GM18870 (cell line): ENCODE results near the gene PPARG.
A peak's percentile ranks its signal among the peaks of the same experiment; 100 is the strongest.
"Not testable (repeated sequence)": the region's sequence is repeated elsewhere in the genome, so short reads cannot be mapped to it uniquely, and the experiment has no call there.

Source experiments
- ATAC-seq: cut with Tn5 transposase; IDR thresholded peaks from one replicate; pipeline ENCODE4 v1.9.1; 2021; ENCODE audit warnings: moderate library complexity; ENCODE audit not compliant: unreplicated experiment

Gene PPARG

DNA sequence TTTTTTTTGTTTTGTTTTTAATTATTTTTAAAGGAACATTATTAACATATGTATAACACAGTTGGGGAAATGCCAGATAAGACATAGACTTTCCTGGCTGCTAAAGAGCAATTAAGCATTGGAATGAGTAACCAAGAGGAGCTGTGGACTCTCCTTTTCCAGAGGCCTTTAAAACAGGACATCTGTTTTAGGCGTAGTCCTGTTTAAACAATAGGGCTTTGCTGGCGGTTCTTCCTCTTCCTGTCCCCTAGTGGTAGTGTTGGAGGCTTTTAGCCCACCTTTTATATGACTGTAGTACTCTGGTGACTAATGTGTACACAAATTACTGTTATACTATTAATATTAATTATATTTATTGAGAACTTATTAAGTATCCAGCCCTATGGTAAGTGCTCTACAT, 81.9 kb downstream of the PPARG start:
- ATAC-seq: no peak

GRCh38 chr3:12371525-12372140, 82.8 kb downstream of the PPARG start:
- no peak for ATAC-seq

GRCh38 chr3:12372741-12373280, 83.9 kb downstream of the PPARG start:
- no peak for ATAC-seq

GRCh38 chr3:12375572-12375971, 86.7 kb downstream of the PPARG start:
- no peak for ATAC-seq

DNA sequence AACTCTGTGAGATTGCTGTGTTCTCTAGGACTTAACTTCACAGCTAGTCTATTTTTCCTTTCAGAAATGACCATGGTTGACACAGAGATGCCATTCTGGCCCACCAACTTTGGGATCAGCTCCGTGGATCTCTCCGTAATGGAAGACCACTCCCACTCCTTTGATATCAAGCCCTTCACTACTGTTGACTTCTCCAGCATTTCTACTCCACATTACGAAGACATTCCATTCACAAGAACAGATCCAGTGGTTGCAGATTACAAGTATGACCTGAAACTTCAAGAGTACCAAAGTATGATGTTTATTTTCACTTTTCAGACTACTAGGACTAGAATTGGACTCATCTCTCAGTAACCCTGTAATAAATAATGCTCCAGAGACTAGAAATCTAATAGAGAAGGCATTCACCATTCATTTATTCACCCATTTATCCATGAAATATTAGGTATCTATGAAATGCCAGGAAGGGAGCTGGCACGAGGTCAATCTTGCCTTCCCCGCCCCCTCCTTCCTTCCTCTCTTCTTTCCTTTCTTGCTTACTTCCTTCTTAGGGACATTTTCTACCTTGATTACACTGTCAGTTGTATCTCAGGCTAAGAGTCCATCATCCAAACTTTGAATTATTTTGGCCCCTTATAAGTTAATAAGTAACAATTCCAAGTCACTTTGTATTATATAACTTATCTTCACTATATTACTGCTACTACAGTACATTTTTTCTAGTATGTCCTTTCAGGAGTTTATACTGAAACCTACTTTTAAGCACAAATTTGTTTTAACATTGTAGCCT, 91.0 kb downstream of the PPARG start:
- ATAC-seq: no peak

DNA sequence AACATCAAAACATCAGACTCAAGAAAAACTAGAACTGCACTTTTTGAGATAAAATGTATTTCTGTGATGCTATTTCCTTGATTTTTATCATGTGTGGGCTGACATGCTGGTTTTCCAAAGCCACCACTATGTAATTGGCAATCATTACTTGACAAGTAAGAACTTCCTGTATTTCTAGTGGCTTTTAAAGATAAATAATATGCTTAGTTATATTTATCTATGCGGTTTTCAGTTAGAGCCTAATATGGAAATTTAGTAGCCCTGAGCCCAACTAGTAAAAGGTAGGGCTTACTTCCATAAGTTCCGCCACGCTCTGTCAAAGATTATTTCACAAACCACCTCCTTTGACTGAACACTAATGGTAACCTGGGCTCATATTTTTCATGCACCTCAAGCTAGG, 91.6 kb downstream of the PPARG start:
- no peak for ATAC-seq

DNA sequence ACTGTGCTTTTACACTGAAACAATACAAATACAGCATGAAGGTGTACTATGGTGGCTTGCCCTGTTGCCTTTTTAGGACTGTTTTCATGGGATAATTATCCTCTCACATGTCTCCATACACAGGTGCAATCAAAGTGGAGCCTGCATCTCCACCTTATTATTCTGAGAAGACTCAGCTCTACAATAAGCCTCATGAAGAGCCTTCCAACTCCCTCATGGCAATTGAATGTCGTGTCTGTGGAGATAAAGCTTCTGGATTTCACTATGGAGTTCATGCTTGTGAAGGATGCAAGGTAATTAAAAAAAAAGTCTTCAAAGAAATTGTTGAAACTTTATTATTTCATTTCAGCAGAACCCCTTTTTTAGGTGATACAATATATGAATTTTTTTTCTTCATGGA, 92.3 kb downstream of the PPARG start:
- ATAC-seq: no peak

GRCh38 chr3:12383218-12383617, 94.3 kb downstream of the PPARG start:
- no peak for ATAC-seq

GRCh38 chr3:12384451-12385233, 95.8 kb downstream of the PPARG start:
- no peak for ATAC-seq

DNA sequence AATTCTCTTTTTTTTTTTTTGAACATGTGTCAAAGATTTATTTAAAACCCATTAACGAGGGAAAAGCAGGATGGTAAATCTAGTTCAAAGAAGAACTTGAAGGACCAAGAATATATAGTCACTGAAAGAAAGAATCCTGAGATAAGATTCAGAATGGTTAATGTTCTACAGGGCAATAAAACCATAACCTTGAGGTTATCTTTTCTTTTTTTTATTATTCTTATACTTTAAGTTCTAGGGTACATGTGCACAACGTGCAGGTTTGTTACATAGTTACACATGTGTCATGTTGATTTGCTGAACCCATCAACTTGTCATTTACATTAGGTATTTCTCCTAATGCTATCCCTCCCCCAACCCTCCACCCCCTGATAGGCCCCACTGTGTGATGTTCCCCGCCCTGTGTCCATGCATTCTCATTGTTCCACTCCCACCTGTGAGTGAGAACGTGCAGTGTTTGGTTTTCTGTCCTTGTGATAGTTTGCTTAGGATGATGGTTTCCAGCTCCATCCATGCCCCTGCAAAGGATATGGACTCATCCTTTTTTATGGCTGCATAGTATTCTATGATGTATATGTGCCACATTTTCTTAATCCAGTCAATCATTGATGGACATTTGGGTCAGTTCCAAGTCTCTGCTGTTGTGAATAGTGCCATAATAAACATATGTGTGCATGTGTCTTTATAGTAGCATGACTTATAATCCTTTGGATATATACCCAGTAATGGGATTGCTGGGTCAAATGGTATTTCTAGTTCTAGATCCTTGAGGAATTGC, 97.8 kb downstream of the PPARG start:
- ATAC-seq: not testable (repeated sequence)

DNA sequence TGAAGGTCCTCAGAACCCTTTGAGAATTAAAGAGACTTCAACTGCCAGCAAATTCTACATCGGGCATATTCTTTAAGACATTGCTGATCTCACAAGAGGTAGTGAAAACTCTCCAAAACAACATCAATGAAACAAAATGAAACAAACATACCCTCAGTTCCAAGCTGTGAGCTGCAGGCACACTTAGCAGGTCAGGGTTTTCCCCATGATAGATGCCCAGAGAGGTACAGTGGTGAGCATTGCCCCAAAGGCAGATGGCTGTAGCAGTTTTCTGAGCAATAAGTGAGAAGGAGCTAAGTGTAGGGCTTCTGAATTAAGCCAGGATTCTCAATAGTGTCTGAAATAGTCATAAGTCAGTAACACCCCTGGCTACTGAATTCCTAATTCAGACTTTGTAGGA, 99.3 kb downstream of the PPARG start:
- no peak for ATAC-seq

GRCh38 chr3:12392101-12392878, 103.4 kb downstream of the PPARG start:
- no peak for ATAC-seq

GRCh38 chr3:12393894-12394293, 105.0 kb downstream of the PPARG start:
- no peak for ATAC-seq

GRCh38 chr3:12394569-12395271, 105.8 kb downstream of the PPARG start:
- ATAC-seq: peak; percentile 12

DNA sequence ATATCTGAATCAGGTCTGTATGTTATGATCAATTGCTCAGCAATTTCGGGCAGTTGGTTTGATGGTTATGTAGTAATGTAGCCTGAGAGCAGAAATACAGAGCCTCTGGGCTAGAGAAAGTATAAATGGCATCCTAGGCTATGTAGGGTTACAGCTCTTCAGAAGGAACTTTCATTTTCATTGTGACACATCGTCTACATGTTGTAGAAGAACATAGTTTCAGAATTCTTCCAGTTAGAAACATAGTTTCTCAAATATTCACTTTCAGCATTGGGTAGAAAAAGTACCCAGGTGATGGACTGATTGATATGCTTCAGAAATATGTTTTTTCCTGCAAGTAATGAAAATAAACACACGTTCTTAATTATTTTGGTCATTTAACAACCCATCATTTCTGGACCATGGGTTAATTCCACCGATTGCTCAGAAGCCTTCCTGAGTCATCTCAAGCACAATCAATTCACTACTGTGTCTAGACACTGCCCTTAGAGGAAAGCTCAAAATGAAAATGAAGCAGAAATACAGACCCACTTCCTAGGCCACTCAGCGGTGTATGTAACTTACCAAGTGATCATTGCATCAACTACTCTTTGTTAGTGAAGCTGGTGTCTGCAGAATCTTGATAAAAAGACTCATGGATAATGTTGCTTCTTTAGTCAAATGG, 106.6 kb downstream of the PPARG start:
- ATAC-seq: peak; percentile 96

DNA sequence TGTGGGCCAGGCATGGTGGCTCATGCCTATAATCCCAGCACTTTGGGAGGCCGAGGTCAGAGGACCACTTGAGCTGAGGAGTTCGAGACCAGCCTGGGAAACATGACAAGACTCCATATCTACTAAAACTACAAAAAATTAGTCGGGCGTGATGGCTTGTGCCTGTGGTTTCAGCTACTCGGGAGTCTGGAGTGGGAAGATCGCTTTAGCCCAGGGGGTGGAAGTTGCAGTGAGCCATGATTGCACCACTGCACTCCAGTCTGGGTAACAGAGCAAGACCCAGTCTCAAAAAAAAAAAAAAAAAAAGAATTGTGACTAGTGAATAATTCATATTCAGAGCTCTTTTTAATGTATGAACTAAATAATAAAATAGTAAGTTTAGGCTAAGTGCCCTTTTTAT, 107.6 kb downstream of the PPARG start:
- no peak for ATAC-seq

- ATAC-seq: no peak
These were observed 110.4 kb downstream of the PPARG start for GRCh38 chr3:12399226-12399625.

GRCh38 chr3:12400616-12401194, 111.8 kb downstream of the PPARG start:
- ATAC-seq: no peak

DNA sequence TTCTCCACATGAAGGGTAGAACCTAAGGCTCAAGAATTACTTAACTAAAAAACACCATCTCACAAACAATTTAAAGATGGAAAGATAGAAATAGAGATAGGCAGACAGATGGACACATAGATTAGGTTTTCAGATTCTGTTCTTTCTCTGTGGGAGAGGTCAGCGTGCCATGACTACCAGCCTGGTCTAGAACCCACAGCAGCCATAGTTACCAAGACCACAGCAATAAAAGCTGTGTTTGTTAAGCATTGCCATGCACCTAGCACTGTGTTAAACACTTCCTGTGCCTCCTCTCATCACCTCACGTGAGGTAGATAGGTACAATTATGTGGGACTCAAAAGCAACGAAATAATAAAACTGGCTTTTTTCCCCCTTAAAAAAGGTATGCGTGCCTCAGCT, 112.3 kb downstream of the PPARG start:
- no peak for ATAC-seq
